Esophagus muscularis mucosa (tissue), 4 donors: Measurements from ENCODE around the gene TMSB10. TPM values are rescaled to one million over a fixed set of nuclear protein-coding genes. Genes with fewer than 3 reads are reported as not detected.

Experiments
- DNase-seq: peaks from one replicate; pipeline ENCODE4 v3.0.0-alpha.2; 2017; ENCODE audit errors: extremely low spot score
- H3K27ac ChIP-seq, 4 donors: fragments of 200-600 bp; sonication (generic); replicated peaks in 1 of 4; 1 replicate in 3 of 4; 2 replicates in 1 of 4; pipeline ENCODE4 v1.5.1; 2016 to 2019; ENCODE audit warnings: mild to moderate bottlenecking in 1 of 4
- H3K27me3 ChIP-seq, 4 donors: fragments of 200-600 bp; sonication (generic); one replicate each; pipeline versions ENCODE4 v1.5.1 to v1.6.0; 2016 to 2019
- H3K36me3 ChIP-seq, 4 donors: fragments of 200-600 bp; sonication (generic); one replicate each; pipeline ENCODE4 v1.5.1; 2016 to 2019
- H3K4me1 ChIP-seq, 4 donors: fragments of 200-600 bp; sonication (generic); one replicate each; pipeline ENCODE4 v1.5.1; 2016 to 2019
- H3K4me3 ChIP-seq, 4 donors: fragments of 200-600 bp; sonication (generic); 1 replicate in 2 of 4; 2 replicates in 2 of 4; pipeline ENCODE4 v1.5.1; 2016 to 2019; ENCODE audit warnings: mild to moderate bottlenecking in 4 of 4, moderate library complexity in 1 of 4
- H3K9me3 ChIP-seq, 4 donors: fragments of 200-600 bp; sonication (generic); 1 replicate in 3 of 4; 2 replicates in 1 of 4; pipeline ENCODE4 v1.5.1; 2016 to 2019
- CTCF ChIP-seq, 3 experiments: fragments of 200-600 bp in 2 of 3; fragments of 450-650 bp in 1 of 3; sonication (generic) in 2 of 3; IDR thresholded peaks; one replicate each; pipeline ENCODE4 v1.5.1; 2017 to 2019; ENCODE audit warnings: antibody characterized with exemption in 3 of 3, mild to moderate bottlenecking in 2 of 3, moderate library complexity in 1 of 3
- EP300 ChIP-seq: sonication (generic); formaldehyde crosslinking; IDR thresholded peaks from one replicate; pipeline ENCODE4 v1.6.1; 2017; ENCODE audit warnings: antibody characterized with exemption
- POLR2A ChIP-seq: fragments of 450-650 bp; IDR thresholded peaks from one replicate; pipeline ENCODE4 v1.6.1; 2017; ENCODE audit warnings: antibody characterized with exemption, moderate library complexity, mild to moderate bottlenecking, low read depth
- POLR2AphosphoS5 ChIP-seq, 2 donors: sonication (generic); formaldehyde crosslinking; IDR thresholded peaks; one replicate each; pipeline ENCODE4 v1.6.1; 2017; ENCODE audit warnings: antibody characterized with exemption in 2 of 2
- WGBS: methylation state at CpG from one replicate; pipeline ENCODE4 v1.1.5; 2018; 5-methylcytosine and 5-hydroxymethylcytosine counted together
- intact Hi-C: fragments of 100-400 bp; cut with DNase I; formaldehyde crosslinking; loops from one replicate; pipeline ENCODE4 v1.15.1; 2023
- total RNA-seq, 4 donors: library from RNA; depleted of rRNA; stranded (reverse); fragments of >200 nt; gene quantifications; one replicate each; pipeline versions ENCODE4 v1.1.0 to v1.2.1, GENCODE V29; 2016

TMSB10 gene
- total RNA-seq, 4 donors from 2014 or later: 1,300 to 2,755 (median 1,711) TPM

GRCh38 chr2:84939426-84940087 is 34.1 kb downstream of the TMSB10 start:
- H3K27ac ChIP-seq: no peak overlapping the region
- no peak for DNase-seq
- no peaks in the 10 kb centered on the region for H3K4me1 ChIP-seq
- H3K36me3 ChIP-seq: no peaks in the 10 kb centered on the region
- no peaks in the 10 kb centered on the region for H3K9me3 ChIP-seq
- WGBS: 64% methylated on average over 9 of the region's 9 CpGs
- H3K27me3 ChIP-seq: no peaks in the 10 kb centered on the region
- intact Hi-C loops: no loop called here
- H3K4me3 ChIP-seq: no peak overlapping the region
- TF ChIP-seq CTCF (IDR thresholded peaks at IDR 0.05) (no peak), POLR2AphosphoS5 (IDR thresholded peaks at IDR 0.05) (no peak), EP300 (no peak), POLR2A (no peak)

- Histone ChIP-seq H3K4me3 (no peak overlapping the region), H3K27ac (no peak overlapping the region), H3K36me3 (no peaks in the 10 kb centered on the region), H3K27me3 (no peaks in the 10 kb centered on the region), H3K9me3 (no peaks in the 10 kb centered on the region), H3K4me1 (no peaks in the 10 kb centered on the region)
- no peak for TF ChIP-seq POLR2A
- TF ChIP-seq CTCF (IDR thresholded peaks at IDR 0.05): no peak
- no peak for TF ChIP-seq POLR2AphosphoS5 (IDR thresholded peaks at IDR 0.05)
- TF ChIP-seq EP300: no peak
- WGBS: 75% methylated on average over 3 of the region's 3 CpGs
- DNase-seq: no peak
- intact Hi-C loops: no loop called here
Measured at GRCh38 chr2:84940088-84940470, 34.6 kb downstream of the TMSB10 start.

GRCh38 chr2:84940831-84941412 is 35.5 kb downstream of the TMSB10 start:
- H3K4me1 ChIP-seq: no peaks in the 10 kb centered on the region
- no peak for TF ChIP-seq CTCF (IDR thresholded peaks at IDR 0.05)
- no peak for TF ChIP-seq EP300
- TF ChIP-seq POLR2A: no peak
- TF ChIP-seq POLR2AphosphoS5 (IDR thresholded peaks at IDR 0.05): no peak
- WGBS: 76% methylated on average over 3 of the region's 3 CpGs
- H3K27me3 ChIP-seq: no peaks in the 10 kb centered on the region
- no peak overlapping the region for H3K27ac ChIP-seq
- no peaks in the 10 kb centered on the region for H3K36me3 ChIP-seq
- intact Hi-C loops: no loop called here
- no peak for DNase-seq
- no peaks in the 10 kb centered on the region for H3K9me3 ChIP-seq
- H3K4me3 ChIP-seq: no peak overlapping the region

- Histone ChIP-seq H3K9me3 (no peaks in the 10 kb centered on the region), H3K36me3 (no peaks in the 10 kb centered on the region), H3K4me3 (no peak overlapping the region), H3K27me3 (no peaks in the 10 kb centered on the region), H3K27ac (no peak overlapping the region), H3K4me1 (no peaks in the 10 kb centered on the region)
- no peak for TF ChIP-seq POLR2A
- TF ChIP-seq CTCF (IDR thresholded peaks at IDR 0.05): no peak
- TF ChIP-seq POLR2AphosphoS5 (IDR thresholded peaks at IDR 0.05): no peak
- TF ChIP-seq EP300: no peak
- no peak for DNase-seq
- WGBS: 91% methylated on average over 2 of the region's 2 CpGs
- intact Hi-C loops: no loop called here
Measured at GRCh38 chr2:84942166-84942565, 36.7 kb downstream of the TMSB10 start.
